WTC11 (cell line): ENCODE results near the gene GLRX. TPM values are rescaled to one million over a fixed set of nuclear protein-coding genes. Genes with fewer than 3 reads are reported as not detected.

Source experiments
- ATAC-seq: fragments of 200-7000 bp; cut with Tn5 transposase; 2 replicates; pipeline ENCODE4 v1.10.0; 2021; ENCODE audit warnings: mild to moderate bottlenecking, moderate library complexity
- CTCF ChIA-PET: fragments of 300-600 bp; sonication (Branson Sonifier 250); formaldehyde crosslinking; loops from one replicate; lab custom pipeline; 2021; ENCODE audit warnings: antibody characterized with exemption; lab: Charles Lee
- POLR2A ChIA-PET: fragments of 350-600 bp; sonication (Branson Sonifier 250); formaldehyde crosslinking; loops from one replicate; lab custom pipeline; 2021; ENCODE audit warnings: antibody characterized with exemption; lab: Charles Lee
- DNase-seq: peaks from one replicate; pipeline ENCODE4 v3.0.0; 2021; ENCODE audit warnings: low spot score
- H3K27ac Mint-ChIP-seq: 2 replicates; pipeline ENCODE4 v1.8.0; 2021; ENCODE audit warnings: mixed read lengths
- H3K27me3 Mint-ChIP-seq: 2 replicates; pipeline ENCODE4 v1.8.0; 2021; ENCODE audit warnings: low read depth, mild to moderate bottlenecking, moderate library complexity, mixed read lengths
- H3K36me3 Mint-ChIP-seq: 2 replicates; pipeline ENCODE4 v1.8.0; 2021; ENCODE audit warnings: mixed read lengths
- H3K4me1 Mint-ChIP-seq: 2 replicates; pipeline ENCODE4 v1.8.0; 2022; ENCODE audit warnings: mixed read lengths
- H3K4me3 Mint-ChIP-seq: 2 replicates; pipeline ENCODE4 v1.8.0; 2021; ENCODE audit warnings: mild to moderate bottlenecking, moderate library complexity, mixed read lengths
- H3K9me3 Mint-ChIP-seq: 2 replicates; pipeline ENCODE4 v1.8.0; 2021; ENCODE audit warnings: mixed read lengths
- ARID4B ChIP-seq: sonication (generic); formaldehyde crosslinking; IDR thresholded peaks from 2 replicates; pipeline ENCODE4 v1.8.0; 2023; ENCODE audit warnings: missing genetic modification reagents, mild to moderate bottlenecking, borderline replicate concordance
- ATF1 ChIP-seq: sonication (generic); formaldehyde crosslinking; IDR thresholded peaks from 2 replicates; pipeline ENCODE4 v1.8.1; 2023; ENCODE audit warnings: mild to moderate bottlenecking, moderate library complexity, missing genetic modification reagents
- ATF3 ChIP-seq: sonication (generic); formaldehyde crosslinking; conservative IDR thresholded peaks from 2 replicates; pipeline ENCODE4 v1.8.1; 2022; ENCODE audit warnings: mild to moderate bottlenecking, missing genetic modification reagents
- ATF6 ChIP-seq: sonication (generic); formaldehyde crosslinking; IDR thresholded peaks from 2 replicates; pipeline ENCODE4 v1.8.1; 2023; ENCODE audit warnings: mild to moderate bottlenecking, missing genetic modification reagents
- CBFB ChIP-seq: sonication (generic); formaldehyde crosslinking; IDR thresholded peaks from 2 replicates; pipeline ENCODE4 v1.8.1; 2022; ENCODE audit warnings: mild to moderate bottlenecking, low read depth, missing genetic modification reagents
- CDX4 ChIP-seq: fragments of 250-450 bp; sonication (Bioruptor Pico); IDR thresholded peaks from 2 replicates; pipeline ENCODE4 v1.9.0; 2021; ENCODE audit warnings: moderate library complexity, mild to moderate bottlenecking, inconsistent platforms, borderline replicate concordance
- FOXJ3 ChIP-seq: sonication (generic); formaldehyde crosslinking; IDR thresholded peaks from 2 replicates; pipeline ENCODE4 v1.9.0; 2021; ENCODE audit warnings: missing genetic modification reagents, mild to moderate bottlenecking, borderline replicate concordance
- GTF2I ChIP-seq: fragments of 250-450 bp; sonication (Bioruptor Pico); conservative IDR thresholded peaks from 2 replicates; pipeline ENCODE4 v1.4.0; 2021; ENCODE audit warnings: mild to moderate bottlenecking
- HMGA2 ChIP-seq: fragments of 250-450 bp; sonication (Bioruptor Pico); IDR thresholded peaks from 2 replicates; pipeline ENCODE4 v1.4.0; 2021; ENCODE audit warnings: mild to moderate bottlenecking, moderate library complexity
- NR2C2 ChIP-seq: sonication (generic); formaldehyde crosslinking; IDR thresholded peaks from 2 replicates; pipeline ENCODE4 v1.8.0; 2022; ENCODE audit warnings: mild to moderate bottlenecking, missing genetic modification reagents
- SMAD4 ChIP-seq: sonication (generic); formaldehyde crosslinking; IDR thresholded peaks from 2 replicates; pipeline ENCODE4 v1.8.0; 2022; ENCODE audit warnings: mild to moderate bottlenecking, missing genetic modification reagents
- TEAD1 ChIP-seq: sonication (generic); formaldehyde crosslinking; IDR thresholded peaks from 2 replicates; pipeline ENCODE4 v1.8.0; 2022; ENCODE audit warnings: mild to moderate bottlenecking, missing genetic modification reagents
- ZBTB21 ChIP-seq: sonication (generic); formaldehyde crosslinking; IDR thresholded peaks from 2 replicates; pipeline ENCODE4 v1.8.1; 2023; ENCODE audit warnings: mild to moderate bottlenecking, missing genetic modification reagents, borderline replicate concordance
- ZNF512 ChIP-seq: sonication (generic); formaldehyde crosslinking; IDR thresholded peaks from 2 replicates; pipeline ENCODE4 v1.8.1; 2022; ENCODE audit warnings: missing genetic modification reagents, borderline replicate concordance
- total RNA-seq: library from RNA; stranded (reverse); gene quantifications from 3 replicates; pipeline ENCODE4 v1.2.3, GENCODE V29; 2021
- TF ChIP-seq, protein P1 (sequence below): sonication (generic); formaldehyde crosslinking; IDR thresholded peaks from 2 replicates; pipeline ENCODE4 v1.8.0; 2023; ENCODE audit warnings: mild to moderate bottlenecking, missing genetic modification reagents
- TF ChIP-seq, protein P2 (sequence below): sonication (generic); formaldehyde crosslinking; IDR thresholded peaks from 2 replicates; pipeline ENCODE4 v1.8.0; 2022; ENCODE audit warnings: mild to moderate bottlenecking, missing genetic modification reagents
- TF ChIP-seq, protein P3 (sequence below): sonication (generic); formaldehyde crosslinking; IDR thresholded peaks from 2 replicates; pipeline ENCODE4 v1.8.1; 2022; ENCODE audit warnings: mild to moderate bottlenecking, missing genetic modification reagents, moderate library complexity, borderline replicate concordance

Gene GLRX
- total RNA-seq, 1 experiment from 2014 or later = 15.9 TPM

GRCh38 chr5:95797301-95797700, 25.2 kb downstream of the GLRX start:
- no peaks in the 10 kb centered on the region for H3K4me1 Mint-ChIP-seq

DNA sequence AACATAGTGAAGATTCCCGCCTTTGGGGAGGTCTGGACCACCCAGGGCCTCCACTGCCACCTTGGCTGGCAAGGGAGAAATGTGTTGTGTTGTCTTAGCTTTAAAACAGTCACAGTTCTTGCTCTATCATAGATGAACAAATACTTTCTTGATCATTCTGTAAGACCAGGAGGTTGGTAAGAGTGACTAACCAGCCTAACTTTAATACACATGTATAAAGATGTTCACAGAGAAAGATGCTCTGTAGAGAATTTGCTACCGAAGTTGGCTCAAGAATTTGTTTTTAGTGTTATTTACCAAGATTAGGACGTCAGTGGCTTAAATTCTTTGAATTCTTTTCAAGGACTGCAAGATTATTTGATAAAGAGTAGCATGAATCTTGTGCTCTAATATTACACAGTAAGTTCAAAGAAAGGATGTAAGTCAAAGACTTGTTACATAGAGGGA, 28.4 kb downstream of the GLRX start:
- ATAC-seq (no peak), DNase-seq (no peak)
- POLR2A ChIA-PET = no interaction called here
- Mint-ChIP-seq H3K9me3 (no peaks in the 10 kb centered on the region), H3K4me3 (no peak overlapping the region), H3K27me3 (no peaks in the 10 kb centered on the region), H3K4me1 (no peaks in the 10 kb centered on the region), H3K27ac (no peak overlapping the region; the same call in 1 of the 2 replicates), H3K36me3 (no peaks in the 10 kb centered on the region)
- CTCF ChIA-PET = no interaction called here
- no peak for TF ChIP-seq FOXJ3 (CRISPR knock-in tag)
- no peak for TF ChIP-seq ATF1 (CRISPR knock-in tag)
- no peak for TF ChIP-seq ATF6
- TF ChIP-seq, protein P1, sequence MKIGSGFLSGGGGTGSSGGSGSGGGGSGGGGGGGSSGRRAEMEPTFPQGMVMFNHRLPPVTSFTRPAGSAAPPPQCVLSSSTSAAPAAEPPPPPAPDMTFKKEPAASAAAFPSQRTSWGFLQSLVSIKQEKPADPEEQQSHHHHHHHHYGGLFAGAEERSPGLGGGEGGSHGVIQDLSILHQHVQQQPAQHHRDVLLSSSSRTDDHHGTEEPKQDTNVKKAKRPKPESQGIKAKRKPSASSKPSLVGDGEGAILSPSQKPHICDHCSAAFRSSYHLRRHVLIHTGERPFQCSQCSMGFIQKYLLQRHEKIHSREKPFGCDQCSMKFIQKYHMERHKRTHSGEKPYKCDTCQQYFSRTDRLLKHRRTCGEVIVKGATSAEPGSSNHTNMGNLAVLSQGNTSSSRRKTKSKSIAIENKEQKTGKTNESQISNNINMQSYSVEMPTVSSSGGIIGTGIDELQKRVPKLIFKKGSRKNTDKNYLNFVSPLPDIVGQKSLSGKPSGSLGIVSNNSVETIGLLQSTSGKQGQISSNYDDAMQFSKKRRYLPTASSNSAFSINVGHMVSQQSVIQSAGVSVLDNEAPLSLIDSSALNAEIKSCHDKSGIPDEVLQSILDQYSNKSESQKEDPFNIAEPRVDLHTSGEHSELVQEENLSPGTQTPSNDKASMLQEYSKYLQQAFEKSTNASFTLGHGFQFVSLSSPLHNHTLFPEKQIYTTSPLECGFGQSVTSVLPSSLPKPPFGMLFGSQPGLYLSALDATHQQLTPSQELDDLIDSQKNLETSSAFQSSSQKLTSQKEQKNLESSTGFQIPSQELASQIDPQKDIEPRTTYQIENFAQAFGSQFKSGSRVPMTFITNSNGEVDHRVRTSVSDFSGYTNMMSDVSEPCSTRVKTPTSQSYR = no peak
- TF ChIP-seq NR2C2 (CRISPR knock-in tag) = no peak
- no peak for TF ChIP-seq ZNF512 (CRISPR knock-in tag)
- no peak for TF ChIP-seq ZBTB21 (CRISPR knock-in tag)

More at GRCh38 chr5:95797301-95797700, 25.2 kb downstream of the GLRX start:
- Mint-ChIP-seq H3K9me3 (peaks cover 4% of the 10 kb centered on the region; the same call in 1 of the 2 replicates), H3K4me3 (no peak overlapping the region), H3K27me3 (no peaks in the 10 kb centered on the region), H3K36me3 (no peaks in the 10 kb centered on the region), H3K27ac (no peak overlapping the region)
- POLR2A ChIA-PET = no interaction called here
- TF ChIP-seq, protein P2, sequence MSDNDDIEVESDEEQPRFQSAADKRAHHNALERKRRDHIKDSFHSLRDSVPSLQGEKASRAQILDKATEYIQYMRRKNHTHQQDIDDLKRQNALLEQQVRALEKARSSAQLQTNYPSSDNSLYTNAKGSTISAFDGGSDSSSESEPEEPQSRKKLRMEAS (CRISPR knock-in tag) = no peak
- TF ChIP-seq TEAD1 (CRISPR knock-in tag) (no peak), GTF2I (CRISPR knock-in tag) (no peak), CDX4 (CRISPR knock-in tag) (no peak), SMAD4 (no peak), ARID4B (CRISPR knock-in tag) (no peak), NR2C2 (CRISPR knock-in tag) (no peak), CBFB (no peak), ATF3 (no peak), HMGA2 (CRISPR knock-in tag) (no peak)
- TF ChIP-seq, protein P3, sequence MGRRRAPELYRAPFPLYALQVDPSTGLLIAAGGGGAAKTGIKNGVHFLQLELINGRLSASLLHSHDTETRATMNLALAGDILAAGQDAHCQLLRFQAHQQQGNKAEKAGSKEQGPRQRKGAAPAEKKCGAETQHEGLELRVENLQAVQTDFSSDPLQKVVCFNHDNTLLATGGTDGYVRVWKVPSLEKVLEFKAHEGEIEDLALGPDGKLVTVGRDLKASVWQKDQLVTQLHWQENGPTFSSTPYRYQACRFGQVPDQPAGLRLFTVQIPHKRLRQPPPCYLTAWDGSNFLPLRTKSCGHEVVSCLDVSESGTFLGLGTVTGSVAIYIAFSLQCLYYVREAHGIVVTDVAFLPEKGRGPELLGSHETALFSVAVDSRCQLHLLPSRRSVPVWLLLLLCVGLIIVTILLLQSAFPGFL (CRISPR knock-in tag) = no peak
- DNase-seq (no peak), ATAC-seq (no peak)
- CTCF ChIA-PET = interaction anchor here (1.1 kb wide), 1 partner anchor 16 kb away, joined by 3 read pairs; no protein-coding TSS in a partner anchor
